BLaER1 treated with 17β-estradiol and CSF1 and Interleukin-3, amounts not matched to agents 10 nM and 100 nM (cell line): ENCODE data around the gene GABRG3.

ENCODE experiments used
- H3K27ac ChIP-seq, 11 experiments: shearing (Covaris generic); formaldehyde crosslinking; 2 replicates each; pipeline ENCODE4 v1.8.1; 2022
- H3K27me3 ChIP-seq, 11 experiments: shearing (Covaris generic); formaldehyde crosslinking; 2 replicates each; pipeline ENCODE4 v1.8.1; 2022
- H3K36me3 ChIP-seq, 11 experiments: shearing (Covaris generic); formaldehyde crosslinking; 2 replicates each; pipeline ENCODE4 v1.8.1; 2022
- H3K4me1 ChIP-seq, 10 experiments: shearing (Covaris generic); formaldehyde crosslinking; 2 replicates each; pipeline ENCODE4 v1.8.1; 2022
- H3K4me2 ChIP-seq, 11 experiments: shearing (Covaris generic); formaldehyde crosslinking; 2 replicates each; pipeline ENCODE4 v1.8.1; 2022
- H3K4me3 ChIP-seq, 10 experiments: shearing (Covaris generic); formaldehyde crosslinking; 2 replicates each; pipeline ENCODE4 v1.8.1; 2022
- H3K9ac ChIP-seq, 11 experiments: shearing (Covaris generic); formaldehyde crosslinking; 2 replicates each; pipeline ENCODE4 v1.8.1; 2022
- H3K9me3 ChIP-seq, 11 experiments: shearing (Covaris generic); formaldehyde crosslinking; replicated peaks in 1 of 11; 2 replicates each; pipeline ENCODE4 v1.8.1; 2022
- H4K20me1 ChIP-seq, 11 experiments: shearing (Covaris generic); formaldehyde crosslinking; 2 replicates each; pipeline ENCODE4 v1.8.1; 2022
- Cebpa-rat ChIP-seq, 11 experiments: shearing (Covaris generic); IDR thresholded peaks; 2 replicates each; pipeline ENCODE4 v1.8.1; 2022

The GABRG3 gene

GRCh38 chr15:27125185-27125584 lies 154.2 kb downstream of the GABRG3 start:
- H4K20me1 ChIP-seq: no peaks in the 10 kb centered on the region
- H3K4me1 ChIP-seq: no peaks in the 10 kb centered on the region
- H3K27me3 ChIP-seq: no peaks in the 10 kb centered on the region
- H3K4me3 ChIP-seq: no peak overlapping the region
- H3K27ac ChIP-seq: no peak overlapping the region
- peaks cover 0 to 9% (median 0%) of the 10 kb centered on the region in 11 experiments; a peak in 1 of 22 replicates for H3K9me3 ChIP-seq
- H3K9ac ChIP-seq: no peak overlapping the region
- no peak overlapping the region for H3K4me2 ChIP-seq
- no peaks in the 10 kb centered on the region for H3K36me3 ChIP-seq
- no peak for TF ChIP-seq Cebpa-rat (IDR thresholded peaks at IDR 0.05)

- Histone ChIP-seq H3K4me1 (no peaks in the 10 kb centered on the region), H3K9ac (no peak overlapping the region), H3K4me3 (no peak overlapping the region), H4K20me1 (no peaks in the 10 kb centered on the region), H3K9me3 (peaks cover 0 to 9% (median 0%) of the 10 kb centered on the region in 11 experiments; a peak in 1 of 22 replicates), H3K36me3 (no peaks in the 10 kb centered on the region), H3K27ac (no peak overlapping the region), H3K4me2 (no peak overlapping the region), H3K27me3 (no peaks in the 10 kb centered on the region)
- no peak for TF ChIP-seq Cebpa-rat (IDR thresholded peaks at IDR 0.05)
Measured at GRCh38 chr15:27126449-27126848, 155.5 kb downstream of the GABRG3 start.

- H3K27me3 ChIP-seq: no peaks in the 10 kb centered on the region
- no peaks in the 10 kb centered on the region for H3K36me3 ChIP-seq
- H3K9me3 ChIP-seq: peaks cover 0 to 9% (median 0%) of the 10 kb centered on the region in 11 experiments; a peak in 1 of 22 replicates
- no peak overlapping the region for H3K4me3 ChIP-seq
- H3K9ac ChIP-seq: no peak overlapping the region
- H4K20me1 ChIP-seq: no peaks in the 10 kb centered on the region
- no peaks in the 10 kb centered on the region for H3K4me1 ChIP-seq
- no peak overlapping the region for H3K4me2 ChIP-seq
- no peak overlapping the region for H3K27ac ChIP-seq
- TF ChIP-seq Cebpa-rat (IDR thresholded peaks at IDR 0.05): no peak
Measured at GRCh38 chr15:27127815-27128570, 157.0 kb downstream of the GABRG3 start.

- Histone ChIP-seq H4K20me1 (no peaks in the 10 kb centered on the region), H3K4me1 (no peaks in the 10 kb centered on the region), H3K9ac (no peak overlapping the region), H3K36me3 (no peaks in the 10 kb centered on the region), H3K4me2 (no peak overlapping the region), H3K4me3 (no peak overlapping the region), H3K9me3 (peaks cover 0 to 9% (median 0%) of the 10 kb centered on the region in 11 experiments; a peak in 1 of 22 replicates), H3K27me3 (no peaks in the 10 kb centered on the region), H3K27ac (no peak overlapping the region)
- no peak for TF ChIP-seq Cebpa-rat (IDR thresholded peaks at IDR 0.05)
Measured at GRCh38 chr15:27133249-27133648, 162.3 kb downstream of the GABRG3 start.

- H3K9ac ChIP-seq: no peak overlapping the region
- no peak overlapping the region for H3K4me2 ChIP-seq
- H3K4me1 ChIP-seq: no peaks in the 10 kb centered on the region
- no peak for TF ChIP-seq Cebpa-rat (IDR thresholded peaks at IDR 0.05)
- no peaks in the 10 kb centered on the region for H3K36me3 ChIP-seq
- no peaks in the 10 kb centered on the region for H4K20me1 ChIP-seq
- H3K4me3 ChIP-seq: no peak overlapping the region
- H3K27ac ChIP-seq: no peak overlapping the region
- H3K27me3 ChIP-seq: no peaks in the 10 kb centered on the region
- H3K9me3 ChIP-seq: peaks cover 0 to 7% (median 0%) of the 10 kb centered on the region in 11 experiments; a peak in 1 of 22 replicates
Measured at GRCh38 chr15:27134481-27134880, 163.5 kb downstream of the GABRG3 start.

- TF ChIP-seq Cebpa-rat (IDR thresholded peaks at IDR 0.05): no peak
- no peak overlapping the region for H3K4me3 ChIP-seq
- no peak overlapping the region for H3K9ac ChIP-seq
- H4K20me1 ChIP-seq: no peaks in the 10 kb centered on the region
- H3K9me3 ChIP-seq: 0 out of 22 replicates have a peak, but pooled peaks cover 0 to 5% (median 0%) of the 10 kb centered on the region in 11 experiments
- no peaks in the 10 kb centered on the region for H3K4me1 ChIP-seq
- no peak overlapping the region for H3K27ac ChIP-seq
- H3K4me2 ChIP-seq: no peak overlapping the region
- no peaks in the 10 kb centered on the region for H3K27me3 ChIP-seq
- H3K36me3 ChIP-seq: no peaks in the 10 kb centered on the region
Measured at GRCh38 chr15:27135151-27135550, 164.2 kb downstream of the GABRG3 start.

- Histone ChIP-seq H3K27ac (no peak overlapping the region), H3K4me3 (no peak overlapping the region), H3K9me3 (no peaks in the 10 kb centered on the region), H3K4me1 (no peaks in the 10 kb centered on the region), H3K9ac (no peak overlapping the region), H3K4me2 (no peak overlapping the region), H3K27me3 (no peaks in the 10 kb centered on the region), H3K36me3 (no peaks in the 10 kb centered on the region), H4K20me1 (no peaks in the 10 kb centered on the region)
- no peak for TF ChIP-seq Cebpa-rat (IDR thresholded peaks at IDR 0.05)
Measured at GRCh38 chr15:27137127-27137526, 166.1 kb downstream of the GABRG3 start.

GRCh38 chr15:27165590-27165989 lies 194.6 kb downstream of the GABRG3 start:
- H3K4me1 ChIP-seq: peaks cover 0 to 9% (median 0%) of the 10 kb centered on the region in 10 experiments; a peak in 7 of 20 replicates
- H3K9me3 ChIP-seq: no peaks in the 10 kb centered on the region
- no peak overlapping the region for H3K9ac ChIP-seq
- H4K20me1 ChIP-seq: no peaks in the 10 kb centered on the region
- no peak overlapping the region for H3K4me3 ChIP-seq
- no peak for TF ChIP-seq Cebpa-rat (IDR thresholded peaks at IDR 0.05)
- no peaks in the 10 kb centered on the region for H3K27me3 ChIP-seq
- no peak overlapping the region for H3K27ac ChIP-seq
- no peak overlapping the region for H3K4me2 ChIP-seq
- no peaks in the 10 kb centered on the region for H3K36me3 ChIP-seq

GRCh38 chr15:27166917-27167316 lies 195.9 kb downstream of the GABRG3 start:
- no peak overlapping the region for H3K27ac ChIP-seq
- H3K36me3 ChIP-seq: no peaks in the 10 kb centered on the region
- no peaks in the 10 kb centered on the region for H3K27me3 ChIP-seq
- no peak for TF ChIP-seq Cebpa-rat (IDR thresholded peaks at IDR 0.05)
- H3K9me3 ChIP-seq: no peaks in the 10 kb centered on the region
- no peak overlapping the region for H3K4me3 ChIP-seq
- no peaks in the 10 kb centered on the region for H4K20me1 ChIP-seq
- H3K9ac ChIP-seq: no peak overlapping the region
- peaks cover 0 to 9% (median 0%) of the 10 kb centered on the region in 10 experiments; a peak in 7 of 20 replicates for H3K4me1 ChIP-seq
- H3K4me2 ChIP-seq: peak overlapping the region in 5 of 11 experiments; percentile 2 to 34 (median 25); a peak in 4 of 22 replicates

GRCh38 chr15:27167738-27168137 lies 196.8 kb downstream of the GABRG3 start:
- Histone ChIP-seq H3K4me1 (peaks cover 0 to 9% (median 0%) of the 10 kb centered on the region in 10 experiments; a peak in 7 of 20 replicates), H3K9me3 (no peaks in the 10 kb centered on the region), H3K4me3 (no peak overlapping the region), H3K4me2 (peak overlapping the region in 4 of 11 experiments; percentile 9 to 34 (median 29); a peak in 4 of 22 replicates), H4K20me1 (no peaks in the 10 kb centered on the region), H3K27me3 (no peaks in the 10 kb centered on the region), H3K27ac (no peak overlapping the region), H3K36me3 (no peaks in the 10 kb centered on the region), H3K9ac (no peak overlapping the region)
- no peak for TF ChIP-seq Cebpa-rat (IDR thresholded peaks at IDR 0.05)
